Measurements from ENCODE around the gene KRTAP10-2.
"Not testable (repeated sequence)": the region's sequence is repeated elsewhere in the genome, so short reads cannot be mapped to it uniquely, and the experiment has no call there.

The KRTAP10-2 gene

GRCh38 chr21:44506279-44507255 is 44.7 kb downstream of the KRTAP10-2 start:
- no peak for DNase-seq (ENCODE audit: low spot score)
- TF ChIP-seq CTCF (IDR thresholded peaks at IDR 0.05; ENCODE audit: extremely low read depth, missing control alignments) = no peak

- no peak for TF ChIP-seq CTCF (IDR thresholded peaks at IDR 0.05; ENCODE audit: extremely low read depth, missing control alignments)
- DNase-seq (ENCODE audit: low spot score) = no peak
Measured at GRCh38 chr21:44505673-44506278, 45.5 kb downstream of the KRTAP10-2 start.

GRCh38 chr21:44503901-44504399 is 47.4 kb downstream of the KRTAP10-2 start:
- no peak for TF ChIP-seq CTCF (IDR thresholded peaks at IDR 0.05; ENCODE audit: extremely low read depth, missing control alignments)
- no peak for DNase-seq (ENCODE audit: low spot score)

- not testable (repeated sequence) for DNase-seq (ENCODE audit: low spot score)
Measured at GRCh38 chr21:44503006-44503889, 48.1 kb downstream of the KRTAP10-2 start.

GRCh38 chr21:44502171-44502958 is 48.9 kb downstream of the KRTAP10-2 start:
- DNase-seq (ENCODE audit: low spot score) = no peak
- no peak for TF ChIP-seq CTCF (IDR thresholded peaks at IDR 0.05; ENCODE audit: extremely low read depth, missing control alignments)
